ENCODE measurements around the gene MOAP1. TPM values are rescaled to one million over a fixed set of nuclear protein-coding genes. Genes with fewer than 3 reads are reported as not detected.
"Not testable (repeated sequence)": the region's sequence is repeated elsewhere in the genome, so short reads cannot be mapped to it uniquely, and the experiment has no call there.

The MOAP1 gene
- polyA plus RNA-seq (2011; rRNA removed), result 18.0 and 23.9 TPM in 2 replicates
- 10.6 and 12.9 TPM in 2 replicates for polyA plus RNA-seq (2012; cell fraction: cytosol; rRNA removed)
- polyA plus RNA-seq (2012; cell fraction: nucleus; rRNA removed), result 8.2 and 14.3 TPM in 2 replicates
- 11.0 to 13.5 TPM (median 13.3 TPM) in 3 replicates for polyA plus RNA-seq (2017; fragmentation: RNase III; extraction: RNeasy Plus Mini Kit Qiagen cat#74134 plus additional on column Dnase treatment)
- polyA minus RNA-seq (2011; rRNA and poly(A)+ RNA removed), result 5.2 and 6.9 TPM in 2 replicates

GRCh38 chr14:93184391-93185348, at the start of gene MOAP1, which contains the start of gene LYSET:
TSS of gene MOAP1 (minus strand) at chr14:93184897. CDS start at chr14:93184242, 655 bp downstream.
TSS of gene LYSET (plus strand) at chr14:93185317. CDS start at chr14:93185406, 89 bp downstream.
- CTCF ChIA-PET, result interaction anchor here (0.8 to 1.8 kb wide), 6 partner anchors 9 to 71 kb away, joined by 3 to 6 read pairs (median 3); partner anchors contain the start of gene UBR7
- POLR2A ChIA-PET, result interaction anchor here (0.7 to 1.6 kb wide), 6 partner anchors 9 to 71 kb away, joined by 4 to 25 read pairs (median 5); partner anchors contain the start of genes GON7, ITPK1 and UBR7
- ATAC-seq (peak; percentile 94), FAIRE-seq (no peak), DNase-seq (ENCODE audit: low read depth in 1 of 2, low spot score in 1 of 2) (peak; percentile 76 to 88)
- Histone ChIP-seq H3K27ac (peak within 1 kb of the TSS; percentile 93 to 96), H3K4me2 (peak within 1 kb of the TSS; percentile 95), H3K4me1 (peaks cover 7% of the 10 kb centered on the region), H3K9me3 (no peaks in the 10 kb centered on the region), H3K4me3 (peak within 1 kb of the TSS; percentile 92)
- no peak for TF ChIP-seq ZC3H11A (IDR thresholded peaks at IDR 0.05)
- 0 out of 2 replicates have a peak, but pooled peaks have one; percentile 4 for TF ChIP-seq HOXB5 (CRISPR knock-in tag; IDR thresholded peaks at IDR 0.05)
- TF ChIP-seq TFCP2L1 (CRISPR knock-in tag; IDR thresholded peaks at IDR 0.05), result 0 out of 2 replicates have a peak, but pooled peaks have one; percentile 43
- peak; percentile 59 for TF ChIP-seq CHD2 (IDR thresholded peaks at IDR 0.05; ENCODE audit: low read length, partially characterized antibody)
- TF ChIP-seq ZNF302 (CRISPR knock-in tag; IDR thresholded peaks at IDR 0.05), result no peak
- no peak for TF ChIP-seq FOSL2 (IDR thresholded peaks at IDR 0.05)
- TF ChIP-seq FOSL2 (CRISPR knock-in tag; IDR thresholded peaks at IDR 0.05), result peak; percentile 18; the same call in 1 of the 2 replicates
- TF ChIP-seq JUN (IDR thresholded peaks at IDR 0.05), result peak in 1 of 2 experiments; percentile 88; a peak in 3 of 5 replicates
- peak; percentile 93 for TF ChIP-seq PHF8 (IDR thresholded peaks at IDR 0.05; ENCODE audit: borderline replicate concordance, low read depth)
- peak; percentile 38; the same call in 1 of the 2 replicates for TF ChIP-seq MAX (IDR thresholded peaks at IDR 0.05)
- no peak for TF ChIP-seq HOXA7 (CRISPR knock-in tag; IDR thresholded peaks at IDR 0.05)
- TF ChIP-seq MYC (IDR thresholded peaks at IDR 0.05; ENCODE audit: borderline replicate concordance, low read length), result 0 out of 2 replicates have a peak, but pooled peaks have one; percentile 18
- peak; percentile 67 for TF ChIP-seq POLR2A (IDR thresholded peaks at IDR 0.05; ENCODE audit: low read length)
- TF ChIP-seq BCL3 (IDR thresholded peaks at IDR 0.05), result peak; percentile 92
- TF ChIP-seq KDM5A (IDR thresholded peaks at IDR 0.05), result 0 out of 2 replicates have a peak, but pooled peaks have one; percentile 37
- 2% methylated on average over 43 of the region's 124 CpGs for whole genome bisulfite sequencing (ENCODE audit: missing lambda C conversion rate)

GRCh38 chr14:93233078-93233477, 48.4 kb upstream of the MOAP1 start:
- H3K27ac ChIP-seq; DNase-seq (ENCODE audit: low read depth in 1 of 2, low spot score in 1 of 2); H3K4me1 ChIP-seq; H3K4me2 ChIP-seq; H3K9me3 ChIP-seq; POLR2A ChIA-PET; H3K4me3 ChIP-seq; ATAC-seq; FAIRE-seq: not testable (repeated sequence)
- CTCF ChIA-PET, result interaction anchor here (0.7 to 4.1 kb wide), 8 partner anchors 14 to 310 kb away, joined by 3 to 14 read pairs (median 4); partner anchors contain the start of genes GON7 and UBR7
- 77% methylated on average over 5 of the region's 5 CpGs for WGBS (ENCODE audit: missing lambda C conversion rate)

GRCh38 chr14:93232159-93232558, 47.5 kb upstream of the MOAP1 start:
- POLR2A ChIA-PET, result interaction anchor here (1.1 to 1.6 kb wide), 2 partner anchors 8 to 25 kb away, joined by 9 to 10 read pairs; partner anchors contain the start of genes GON7 and UBR7
- 93% methylated on average over 13 of the region's 17 CpGs for WGBS (ENCODE audit: missing lambda C conversion rate)
- DNase-seq (ENCODE audit: low read depth in 1 of 2, low spot score in 1 of 2) (no peak), ATAC-seq (no peak), FAIRE-seq (no peak)
- CTCF ChIA-PET, result interaction anchor here (0.6 to 4.1 kb wide), 6 partner anchors 9 to 318 kb away, joined by 3 to 14 read pairs (median 4); partner anchors contain the start of genes GON7 and UBR7
- H3K9me3 ChIP-seq, result no peaks in the 10 kb centered on the region
- TF ChIP-seq KDM5A (IDR thresholded peaks at IDR 0.05), result no peak
- peak overlapping the region; percentile 89 for H3K4me2 ChIP-seq
- peak overlapping the region in 1 of 2 experiments; percentile 80; a peak in 4 of 6 replicates for H3K27ac ChIP-seq
- H3K4me1 ChIP-seq, result peaks cover 9% of the 10 kb centered on the region; the same call in 1 of the 3 replicates
- no peak overlapping the region; the same call in 2 of the 3 replicates for H3K4me3 ChIP-seq
